HUDEP-2 (cell line): ENCODE results near the gene CCBE1.
"Not testable (repeated sequence)": the region's sequence is repeated elsewhere in the genome, so short reads cannot be mapped to it uniquely, and the experiment has no call there.

Source experiments
- DNase-seq, 76 experiments: peaks; one replicate each; lab custom pipeline; 2025; ENCODE audit not compliant: unreplicated experiment in 76 of 76; lab: John Stamatoyannopoulos, UW

The CCBE1 gene

GRCh38 chr18:59715966-59716369 is 18.7 kb upstream of the CCBE1 start:
- DNase-seq: no peak

- no peak for DNase-seq
Observed at GRCh38 chr18:59715445-59715844, 18.2 kb upstream of the CCBE1 start.

- DNase-seq: not testable (repeated sequence)
Observed at GRCh38 chr18:59714096-59714495, 16.9 kb upstream of the CCBE1 start.

- no peak for DNase-seq
Observed at GRCh38 chr18:59712311-59712710, 15.1 kb upstream of the CCBE1 start.

- no peak for DNase-seq
Observed at GRCh38 chr18:59708988-59709387, 11.8 kb upstream of the CCBE1 start.

- DNase-seq: no peak
Observed at GRCh38 chr18:59707306-59707705, 10.1 kb upstream of the CCBE1 start.

GRCh38 chr18:59706499-59706898 is 9.3 kb upstream of the CCBE1 start:
- no peak for DNase-seq

- no peak for DNase-seq
Observed at GRCh38 chr18:59705145-59705544, 7.9 kb upstream of the CCBE1 start.

GRCh38 chr18:59704146-59704545 is 6.9 kb upstream of the CCBE1 start:
- no peak for DNase-seq

- DNase-seq: no peak
Observed at GRCh38 chr18:59701272-59701671, 4.0 kb upstream of the CCBE1 start.

GRCh38 chr18:59700535-59700967 is 3.3 kb upstream of the CCBE1 start:
- DNase-seq: no peak

- no peak for DNase-seq
Observed at GRCh38 chr18:59699750-59700534, 2.7 kb upstream of the CCBE1 start.

GRCh38 chr18:59699061-59699460 is 1.8 kb upstream of the CCBE1 start:
- no peak for DNase-seq

GRCh38 chr18:59696311-59697235 is 650 bp downstream of the CCBE1 start:
- no peak for DNase-seq

- DNase-seq: no peak
Observed at GRCh38 chr18:59695551-59695950, 1.7 kb downstream of the CCBE1 start.

- no peak for DNase-seq
Observed at GRCh38 chr18:59694824-59695223, 2.4 kb downstream of the CCBE1 start.

GRCh38 chr18:59691996-59692395 is 5.2 kb downstream of the CCBE1 start:
- DNase-seq: no peak

GRCh38 chr18:59690996-59691395 is 6.2 kb downstream of the CCBE1 start:
- no peak for DNase-seq

GRCh38 chr18:59690186-59690982 is 6.8 kb downstream of the CCBE1 start:
- no peak for DNase-seq

- DNase-seq: no peak
Observed at GRCh38 chr18:59689756-59690155, 7.5 kb downstream of the CCBE1 start.

GRCh38 chr18:59686260-59686659 is 11.0 kb downstream of the CCBE1 start:
- DNase-seq: no peak
